H1 (cell line): Measurements from ENCODE around the gene SEMA7A. TPM values are rescaled to one million over a fixed set of nuclear protein-coding genes. Genes with fewer than 3 reads are reported as not detected.
A peak's percentile ranks its signal among the peaks of the same experiment; 100 is the strongest.

Experiments
- CTCF ChIA-PET: fragments of 300-600 bp; sonication (Branson Sonifier 250); formaldehyde crosslinking; loops from one replicate; lab custom pipeline; 2021; ENCODE audit not compliant: partially characterized antibody; lab: Charles Lee
- POLR2A ChIA-PET: fragments of 300-600 bp; sonication (Branson Sonifier 250); formaldehyde crosslinking; loops from one replicate; lab custom pipeline; 2021; ENCODE audit warnings: inconsistent platforms; ENCODE audit not compliant: partially characterized antibody; lab: Charles Lee
- DNase-seq, 2 experiments: peaks; one replicate each; pipeline versions ENCODE4 v3.0.0 to v3.0.0-alpha.2; 2010 to 2022; ENCODE audit warnings: low spot score in 2 of 2, low read depth in 1 of 2, mixed read lengths in 1 of 2
- FAIRE-seq: peaks from 2 replicates; lab custom pipeline; 2011; peaks lifted over from hg19 to GRCh38; lab: Jason Lieb, UNC
- H2AFZ ChIP-seq: 2 replicates; pipeline ENCODE4 v1.8.1; 2012; ENCODE audit warnings: low read length, inconsistent platforms
- H2AK5ac ChIP-seq: 2 replicates; pipeline ENCODE4 v1.6.1; 2013; ENCODE audit warnings: low read depth, low read length
- H2BK120ac ChIP-seq: replicated peaks from 2 replicates; pipeline ENCODE3; 2013; ENCODE audit warnings: low read depth, low read length, inconsistent platforms
- H2BK12ac ChIP-seq: 2 replicates; pipeline ENCODE4 v1.6.1; 2013; ENCODE audit warnings: low read depth, low read length
- H2BK15ac ChIP-seq: 2 replicates; pipeline ENCODE4 v1.6.1; 2013; ENCODE audit warnings: low read length
- H2BK20ac ChIP-seq: 2 replicates; pipeline ENCODE4 v1.6.1; 2013; ENCODE audit warnings: low read length
- H2BK5ac ChIP-seq: 2 replicates; pipeline ENCODE4 v1.6.1; 2013; ENCODE audit warnings: low read depth, low read length
- H3K14ac ChIP-seq: 2 replicates; pipeline ENCODE4 v1.6.1; 2013; ENCODE audit warnings: inconsistent platforms; ENCODE audit not compliant: insufficient read length
- H3K18ac ChIP-seq: 2 replicates; pipeline ENCODE4 v1.6.1; 2013; ENCODE audit warnings: low read length; ENCODE audit errors: extremely low read depth
- H3K23ac ChIP-seq: 2 replicates; pipeline ENCODE4 v1.6.1; 2013; ENCODE audit warnings: inconsistent platforms; ENCODE audit not compliant: insufficient read length
- H3K23me2 ChIP-seq: 2 replicates; pipeline ENCODE4 v1.6.1; 2013; ENCODE audit warnings: low read depth, low read length
- H3K27ac ChIP-seq: 2 replicates; pipeline ENCODE4 v1.6.1; 2011; ENCODE audit warnings: low read depth, low read length, inconsistent platforms
- H3K27me3 ChIP-seq, 4 experiments: replicated peaks in 1 of 4; 1 replicate in 1 of 4; 2 replicates in 3 of 4; pipeline versions ENCODE4 v1.6.1 to v1.8.1; 2011 to 2013; ENCODE audit warnings: low read length in 3 of 4, mild to moderate bottlenecking in 3 of 4, inconsistent platforms in 2 of 4, mixed read lengths in 2 of 4, moderate library complexity in 1 of 4; ENCODE audit not compliant: control insufficient read depth in 3 of 4, insufficient read depth in 3 of 4; ENCODE audit errors: extremely low read depth in 1 of 4
- H3K36me3 ChIP-seq, 4 experiments: 2 replicates each; pipeline versions ENCODE4 v1.6.1 to v1.8.1; 2011 to 2013; ENCODE audit warnings: mild to moderate bottlenecking in 4 of 4, low read length in 3 of 4, moderate library complexity in 2 of 4, control low read depth in 1 of 4, inconsistent platforms in 1 of 4; ENCODE audit not compliant: insufficient read depth in 4 of 4, control insufficient read depth in 2 of 4
- H3K4ac ChIP-seq: replicated peaks from 2 replicates; pipeline ENCODE3; 2013; ENCODE audit warnings: low read length, low read depth, mixed read lengths, inconsistent platforms; ENCODE audit not compliant: insufficient read length
- H3K4me1 ChIP-seq, 4 experiments: replicated peaks in 1 of 4; 1 replicate in 1 of 4; 2 replicates in 3 of 4; pipeline versions ENCODE4 v1.6.1 to v1.8.1; 2011 to 2013; ENCODE audit warnings: low read length in 3 of 4, inconsistent platforms in 2 of 4, mixed read lengths in 1 of 4; ENCODE audit not compliant: insufficient read depth in 4 of 4, control insufficient read depth in 3 of 4
- H3K4me2 ChIP-seq, 2 experiments: 2 replicates each; pipeline versions ENCODE4 v1.6.1 to v1.8.1; 2011 to 2013; ENCODE audit warnings: low read depth in 2 of 2, low read length in 2 of 2, control low read depth in 1 of 2, inconsistent platforms in 1 of 2, mild to moderate bottlenecking in 1 of 2; ENCODE audit not compliant: insufficient read depth in 1 of 2
- H3K4me3 ChIP-seq, 4 experiments: fragments of 200-600, 300-600 bp in 1 of 4; sonication (generic), shearing (Covaris generic), sonication (Bioruptor Twin) in 1 of 4; 2 replicates each; pipeline versions ENCODE4 v1.5.1 to v1.8.1; 2011 to 2016; ENCODE audit warnings: low read length in 4 of 4, low read depth in 3 of 4, control low read depth in 2 of 4, inconsistent platforms in 2 of 4, mild to moderate bottlenecking in 2 of 4, mixed read lengths in 1 of 4, moderate library complexity in 1 of 4; ENCODE audit not compliant: insufficient read depth in 2 of 4; ENCODE audit errors: extremely low read depth in 1 of 4
- H3K56ac ChIP-seq: replicated peaks from 2 replicates; pipeline ENCODE3; 2013; ENCODE audit warnings: low read depth, mild to moderate bottlenecking, mixed read lengths, low read length, inconsistent platforms; ENCODE audit not compliant: insufficient read length
- H3K79me1 ChIP-seq: 2 replicates; pipeline ENCODE4 v1.6.1; 2013; ENCODE audit warnings: low read depth, low read length, control low read depth
- H3K79me2 ChIP-seq, 2 experiments: 2 replicates each; pipeline versions ENCODE4 v1.6.1 to v1.8.1; 2012 to 2013; ENCODE audit warnings: low read length in 2 of 2, mild to moderate bottlenecking in 2 of 2, inconsistent platforms in 1 of 2; ENCODE audit not compliant: insufficient read depth in 2 of 2, control insufficient read depth in 1 of 2
- H3K9ac ChIP-seq, 4 experiments: replicated peaks in 1 of 4; 1 replicate in 1 of 4; 2 replicates in 3 of 4; pipeline versions ENCODE4 v1.6.1 to v1.8.1; 2011 to 2013; ENCODE audit warnings: low read depth in 3 of 4, low read length in 3 of 4, control low read depth in 2 of 4, mild to moderate bottlenecking in 2 of 4, moderate library complexity in 2 of 4, inconsistent platforms in 1 of 4; ENCODE audit errors: extremely low read depth in 1 of 4
- H3K9me3 ChIP-seq, 2 experiments: 2 replicates each; pipeline versions ENCODE4 v1.6.1 to v1.8.1; 2012 to 2013; ENCODE audit warnings: mild to moderate bottlenecking in 2 of 2, moderate library complexity in 2 of 2, control low read depth in 1 of 2, inconsistent platforms in 1 of 2, low read depth in 1 of 2, low read length in 1 of 2, mixed read lengths in 1 of 2; ENCODE audit not compliant: insufficient read depth in 2 of 2
- H4K20me1 ChIP-seq, 2 experiments: replicated peaks in 1 of 2; 2 replicates each; pipeline versions ENCODE3 to v1.8.1; 2011 to 2013; ENCODE audit warnings: inconsistent platforms in 2 of 2, low read length in 2 of 2, mild to moderate bottlenecking in 1 of 2; ENCODE audit not compliant: insufficient read depth in 2 of 2, control insufficient read depth in 1 of 2
- H4K5ac ChIP-seq: 2 replicates; pipeline ENCODE4 v1.6.1; 2013; ENCODE audit warnings: low read length, low read depth, mixed read lengths, inconsistent platforms; ENCODE audit not compliant: insufficient read length
- H4K8ac ChIP-seq: 2 replicates; pipeline ENCODE4 v1.8.0; 2013; ENCODE audit warnings: mild to moderate bottlenecking, moderate library complexity, low read length, inconsistent platforms; ENCODE audit not compliant: insufficient read depth; ENCODE audit errors: extremely low read depth
- H4K91ac ChIP-seq: replicated peaks from 2 replicates; pipeline ENCODE3; 2013; ENCODE audit warnings: low read length, mixed read lengths, inconsistent platforms; ENCODE audit not compliant: insufficient read length
- BRCA1 ChIP-seq: IDR thresholded peaks from 2 replicates; pipeline ENCODE4 v1.6.1; 2012; ENCODE audit warnings: low read depth, low read length, improper control_type of control experiment
- TAF1 ChIP-seq: IDR thresholded peaks from 2 replicates; pipeline ENCODE4 v1.6.1; 2011; ENCODE audit warnings: mild to moderate bottlenecking, low read depth, low read length
- TEAD4 ChIP-seq: IDR thresholded peaks from 2 replicates; pipeline ENCODE4 v1.6.1; 2012; ENCODE audit warnings: low read depth, low read length, inconsistent platforms, mixed read lengths
- WGBS, 2 experiments: shearing (Covaris generic) in 1 of 2; methylation state at CpG; one replicate each; pipeline versions ENCODE4 v1.1.6 to v1.1.7; 2013 to 2015; ENCODE audit warnings: low lambda C conversion rate in 2 of 2, mixed read lengths in 2 of 2, inconsistent platforms in 1 of 2, low coverage in 1 of 2, missing lambda C conversion rate in 1 of 2; ENCODE audit not compliant: insufficient replicate concordance in 2 of 2, insufficient coverage in 1 of 2, insufficient read length in 1 of 2; ENCODE audit errors: extremely low coverage in 1 of 2, missing lambda C conversion rate in 1 of 2; 5-methylcytosine and 5-hydroxymethylcytosine counted together
- polyA plus RNA-seq, 7 experiments: library from polyadenylated mRNA; depleted of rRNA in 3 of 7; stranded (reverse) in 5 of 7; unstranded in 2 of 7; fragments of >200 nt in 5 of 7; fragments of 200-250 nt in 2 of 7; gene quantifications; 1 replicate in 5 of 7; 2 replicates in 1 of 7; 4 replicates in 1 of 7; pipeline versions ENCODE4 v1.2.1 to v1.2.3, GENCODE V29; 2011 to 2013; ENCODE audit warnings: missing spikeins in 2 of 7, mixed read lengths in 2 of 7
- total RNA-seq: library from RNA; stranded (reverse); fragmentation: NEBNext Ultra II Directional; extraction: Animal tissue kit (Norgen Biotek cat#: 25700); gene quantifications from 2 replicates; pipeline ENCODE4 v1.2.1, GENCODE V29; 2021

The SEMA7A gene
- total and polyA plus RNA-seq, 2 of the 8 experiments (the other 6 are each of a cell fraction or from before 2014, with no cell fraction given): 10.7 to 15.0 TPM

DNA sequence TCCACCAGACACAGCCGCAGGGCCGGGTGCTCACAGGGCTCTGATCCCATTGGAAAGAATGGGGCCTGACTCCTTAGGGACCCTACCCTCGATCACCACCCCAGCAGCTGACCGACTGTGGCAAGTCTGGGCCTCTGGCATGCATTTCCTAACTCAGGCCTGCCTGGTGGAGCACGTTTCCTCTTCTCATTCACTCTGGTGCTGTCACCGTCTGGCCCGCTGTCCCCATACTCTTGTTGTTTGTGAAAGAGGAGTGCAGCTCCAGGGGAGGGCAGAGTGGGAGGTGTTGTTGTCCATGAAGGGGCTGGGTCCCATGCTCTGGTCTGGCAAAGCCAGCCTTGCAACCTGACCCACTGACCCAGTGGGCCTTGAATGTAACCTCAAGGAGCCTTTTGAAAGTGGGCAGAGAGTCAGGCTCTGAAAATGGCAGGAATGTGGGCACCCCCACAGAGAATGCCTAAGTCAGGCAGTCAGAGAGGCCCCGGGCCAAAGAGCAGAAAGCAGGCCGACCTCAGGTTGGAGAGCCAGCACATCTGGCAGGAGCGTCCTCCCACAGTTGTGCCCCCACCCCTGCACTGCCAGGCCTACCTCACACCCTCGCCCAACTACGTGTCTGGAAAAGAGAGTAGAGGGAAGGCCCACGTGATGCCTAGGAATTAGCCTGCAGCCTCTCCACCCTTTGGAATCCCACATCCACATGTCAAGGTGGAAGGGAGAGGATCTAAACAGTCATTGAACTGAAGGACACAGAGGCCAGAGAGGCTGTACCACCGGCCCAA is 10.9 kb downstream of the SEMA7A start:
- peak overlapping the region; percentile 71 for H2BK12ac ChIP-seq
- H3K23me2 ChIP-seq: no peaks in the 10 kb centered on the region
- H2BK20ac ChIP-seq: 0 out of 2 replicates have a peak overlapping the region, but pooled peaks have one; percentile 72
- H2BK5ac ChIP-seq: peak overlapping the region; percentile 84
- peaks cover 7 to 27% (median 20%) of the 10 kb centered on the region in 4 experiments for H3K4me1 ChIP-seq
- ChIA-PET CTCF (interaction anchor here (1.0 to 41.3 kb wide), 9 partner anchors 9 to 60 kb away, joined by 3 to 1311 read pairs (median 5); partner anchors contain the start of genes CYP11A1 and SEMA7A), POLR2A (interaction anchor here (1.0 to 2.1 kb wide), 3 partner anchors 9 to 11 kb away, joined by 4 to 8 read pairs (median 5); partner anchors contain the start of gene SEMA7A)
- no peak overlapping the region for H2BK120ac ChIP-seq
- H3K27me3 ChIP-seq: no peaks in the 10 kb centered on the region
- H3K27ac ChIP-seq: no peak overlapping the region
- peaks cover 12% of the 10 kb centered on the region for H3K79me1 ChIP-seq
- H3K79me2 ChIP-seq: 0 out of 4 replicates have a peak, but pooled peaks cover 0 to 6% of the 10 kb centered on the region in 2 experiments
- FAIRE-seq (no peak), DNase-seq (peak in 1 of 2 experiments; percentile 70)
- H4K5ac ChIP-seq: peak overlapping the region; percentile 10
- no peaks in the 10 kb centered on the region for H3K9me3 ChIP-seq
- H3K14ac ChIP-seq: peak overlapping the region; percentile 95
- H3K4me3 ChIP-seq: no peak overlapping the region
- H3K4ac ChIP-seq: peak overlapping the region; percentile 60
- H3K23ac ChIP-seq: no peak overlapping the region
- H4K91ac ChIP-seq: peak overlapping the region; percentile 78
- H2AFZ ChIP-seq: no peak overlapping the region
- peak overlapping the region; percentile 83; the same call in 1 of the 2 replicates for H2AK5ac ChIP-seq
- H3K36me3 ChIP-seq: no peaks in the 10 kb centered on the region
- H3K18ac ChIP-seq: peak overlapping the region; percentile 51; the same call in 1 of the 2 replicates
- peak overlapping the region; percentile 38 for H4K8ac ChIP-seq
- no peak overlapping the region for H3K56ac ChIP-seq
- peaks cover 5 to 19% of the 10 kb centered on the region in 2 experiments for H4K20me1 ChIP-seq
- TF ChIP-seq BRCA1 (no peak), TEAD4 (peak; percentile 82), TAF1 (peak; percentile 48; the same call in 1 of the 2 replicates)
- H3K4me2 ChIP-seq: peak overlapping the region; percentile 15 to 20; a peak in 3 of 4 replicates
- H3K9ac ChIP-seq: no peak overlapping the region
- 66% methylated on average over 14 of the region's 14 CpGs; no CpG with 5 or more reads in 1 of the 2 experiments for WGBS, 2 experiments
- peak overlapping the region; percentile 46; the same call in 1 of the 2 replicates for H2BK15ac ChIP-seq
